HL-60 (cell line): ENCODE results near the gene GNG7.

ENCODE experiments used
- DNase-seq, 2 experiments: peaks; one replicate each; pipeline ENCODE4 v3.0.0-alpha.2; 2010 to 2020; ENCODE audit warnings: low read depth in 1 of 2, low spot score in 1 of 2
- H3K27ac ChIP-seq: fragments of 250-450 bp; sonication (Bioruptor Pico); replicated peaks from 2 replicates; pipeline ENCODE4 v1.5.1; 2020; ENCODE audit warnings: mild to moderate bottlenecking, moderate library complexity
- H3K27me3 ChIP-seq: fragments of 250-450 bp; sonication (Bioruptor Pico); 2 replicates; pipeline ENCODE4 v1.5.1; 2021; ENCODE audit warnings: mild to moderate bottlenecking, moderate library complexity; ENCODE audit not compliant: insufficient read depth, poor library complexity, severe bottlenecking
- H3K4me3 ChIP-seq: replicated peaks from 2 replicates; pipeline ENCODE4 v1.5.1; 2011; ENCODE audit warnings: mild to moderate bottlenecking, control low read depth, low read length; ENCODE audit not compliant: insufficient read depth
- GABPA ChIP-seq: IDR thresholded peaks from 2 replicates; pipeline ENCODE4 v1.6.1; 2012; ENCODE audit warnings: low read depth
- POLR2AphosphoS5 ChIP-seq: IDR thresholded peaks from 2 replicates; pipeline ENCODE4 v1.6.1; 2012; ENCODE audit warnings: low read depth
- SPI1 ChIP-seq: IDR thresholded peaks from 2 replicates; pipeline ENCODE4 v1.6.1; 2012; ENCODE audit warnings: low read depth, mild to moderate bottlenecking, borderline replicate concordance
- TF ChIP-seq, protein P1 (sequence below): IDR thresholded peaks from one replicate; pipeline ENCODE4 v1.5.1; 2011; ENCODE audit warnings: low read length, control low read depth, inconsistent platforms; ENCODE audit not compliant: insufficient read depth
- TF ChIP-seq, protein P2 (sequence below): IDR thresholded peaks from 2 replicates; pipeline ENCODE4 v1.6.1; 2012; ENCODE audit warnings: low read depth; ENCODE audit not compliant: insufficient replicate concordance

GNG7 gene

DNA sequence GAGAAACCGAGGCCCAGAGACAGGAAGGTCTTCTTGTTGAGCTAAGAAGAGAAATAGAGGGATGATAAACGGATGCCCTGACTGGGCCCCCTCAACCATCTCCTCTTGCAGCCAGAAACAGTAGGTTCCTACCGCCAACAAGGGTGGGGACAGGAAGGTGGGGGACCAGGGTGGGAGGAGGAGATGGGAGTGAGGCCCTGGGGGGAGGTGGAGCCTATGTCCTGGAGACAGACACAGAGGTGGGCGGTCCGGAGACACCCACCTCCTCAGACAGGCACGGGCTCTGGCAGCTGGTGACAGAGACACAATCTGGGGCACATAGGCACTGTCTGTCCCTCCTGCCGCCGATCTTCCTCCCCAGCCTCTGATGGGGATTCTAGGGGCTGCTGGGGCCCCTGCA is 209.6 kb downstream of the GNG7 start:
- no peak overlapping the region for H3K27ac ChIP-seq

DNA sequence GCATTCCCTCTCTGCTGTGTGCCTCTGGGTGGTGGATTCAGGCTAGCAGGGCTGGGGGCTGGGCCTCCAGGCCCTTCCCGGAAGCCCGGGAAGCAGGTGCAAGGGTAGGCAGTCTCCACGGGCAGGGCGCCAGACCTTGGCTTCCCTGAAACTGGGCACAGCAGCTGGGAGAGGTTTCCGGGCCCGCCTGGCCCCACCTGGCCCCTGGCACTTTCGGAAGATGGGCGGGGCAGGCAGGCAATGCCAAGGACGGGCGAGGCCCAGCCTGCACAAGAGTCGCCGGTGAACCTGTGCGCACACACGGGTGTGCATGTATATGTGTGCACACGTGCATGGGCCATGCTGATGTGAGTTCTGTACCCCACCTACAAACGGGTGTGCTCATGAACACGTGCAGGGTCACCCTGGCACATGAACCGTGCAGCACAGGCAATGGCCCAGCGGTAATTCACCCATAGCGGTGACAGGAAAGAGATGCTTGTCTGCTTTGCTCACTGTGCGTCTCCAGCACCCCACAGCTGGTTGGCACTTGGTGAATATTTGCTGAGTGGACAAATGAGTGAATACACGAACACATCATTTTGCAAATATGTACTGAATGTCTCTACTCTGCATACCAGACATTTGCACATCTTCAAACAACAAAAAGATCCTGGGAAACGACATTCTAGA is 211.2 kb downstream of the GNG7 start:
- Histone ChIP-seq H3K27ac (no peak overlapping the region), H3K27me3 (peaks cover 10% of the 10 kb centered on the region)
- no peak for DNase-seq

More for the DNA sequence above, 209.6 kb downstream of the GNG7 start:
- TF ChIP-seq, protein P1, sequence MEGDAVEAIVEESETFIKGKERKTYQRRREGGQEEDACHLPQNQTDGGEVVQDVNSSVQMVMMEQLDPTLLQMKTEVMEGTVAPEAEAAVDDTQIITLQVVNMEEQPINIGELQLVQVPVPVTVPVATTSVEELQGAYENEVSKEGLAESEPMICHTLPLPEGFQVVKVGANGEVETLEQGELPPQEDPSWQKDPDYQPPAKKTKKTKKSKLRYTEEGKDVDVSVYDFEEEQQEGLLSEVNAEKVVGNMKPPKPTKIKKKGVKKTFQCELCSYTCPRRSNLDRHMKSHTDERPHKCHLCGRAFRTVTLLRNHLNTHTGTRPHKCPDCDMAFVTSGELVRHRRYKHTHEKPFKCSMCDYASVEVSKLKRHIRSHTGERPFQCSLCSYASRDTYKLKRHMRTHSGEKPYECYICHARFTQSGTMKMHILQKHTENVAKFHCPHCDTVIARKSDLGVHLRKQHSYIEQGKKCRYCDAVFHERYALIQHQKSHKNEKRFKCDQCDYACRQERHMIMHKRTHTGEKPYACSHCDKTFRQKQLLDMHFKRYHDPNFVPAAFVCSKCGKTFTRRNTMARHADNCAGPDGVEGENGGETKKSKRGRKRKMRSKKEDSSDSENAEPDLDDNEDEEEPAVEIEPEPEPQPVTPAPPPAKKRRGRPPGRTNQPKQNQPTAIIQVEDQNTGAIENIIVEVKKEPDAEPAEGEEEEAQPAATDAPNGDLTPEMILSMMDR: no peak
- TF ChIP-seq, protein P2, sequence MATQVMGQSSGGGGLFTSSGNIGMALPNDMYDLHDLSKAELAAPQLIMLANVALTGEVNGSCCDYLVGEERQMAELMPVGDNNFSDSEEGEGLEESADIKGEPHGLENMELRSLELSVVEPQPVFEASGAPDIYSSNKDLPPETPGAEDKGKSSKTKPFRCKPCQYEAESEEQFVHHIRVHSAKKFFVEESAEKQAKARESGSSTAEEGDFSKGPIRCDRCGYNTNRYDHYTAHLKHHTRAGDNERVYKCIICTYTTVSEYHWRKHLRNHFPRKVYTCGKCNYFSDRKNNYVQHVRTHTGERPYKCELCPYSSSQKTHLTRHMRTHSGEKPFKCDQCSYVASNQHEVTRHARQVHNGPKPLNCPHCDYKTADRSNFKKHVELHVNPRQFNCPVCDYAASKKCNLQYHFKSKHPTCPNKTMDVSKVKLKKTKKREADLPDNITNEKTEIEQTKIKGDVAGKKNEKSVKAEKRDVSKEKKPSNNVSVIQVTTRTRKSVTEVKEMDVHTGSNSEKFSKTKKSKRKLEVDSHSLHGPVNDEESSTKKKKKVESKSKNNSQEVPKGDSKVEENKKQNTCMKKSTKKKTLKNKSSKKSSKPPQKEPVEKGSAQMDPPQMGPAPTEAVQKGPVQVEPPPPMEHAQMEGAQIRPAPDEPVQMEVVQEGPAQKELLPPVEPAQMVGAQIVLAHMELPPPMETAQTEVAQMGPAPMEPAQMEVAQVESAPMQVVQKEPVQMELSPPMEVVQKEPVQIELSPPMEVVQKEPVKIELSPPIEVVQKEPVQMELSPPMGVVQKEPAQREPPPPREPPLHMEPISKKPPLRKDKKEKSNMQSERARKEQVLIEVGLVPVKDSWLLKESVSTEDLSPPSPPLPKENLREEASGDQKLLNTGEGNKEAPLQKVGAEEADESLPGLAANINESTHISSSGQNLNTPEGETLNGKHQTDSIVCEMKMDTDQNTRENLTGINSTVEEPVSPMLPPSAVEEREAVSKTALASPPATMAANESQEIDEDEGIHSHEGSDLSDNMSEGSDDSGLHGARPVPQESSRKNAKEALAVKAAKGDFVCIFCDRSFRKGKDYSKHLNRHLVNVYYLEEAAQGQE: no peak
- TF ChIP-seq GABPA (no peak), POLR2AphosphoS5 (no peak), SPI1 (no peak)
- no peak for DNase-seq
- peaks cover 10% of the 10 kb centered on the region for H3K27me3 ChIP-seq
- no peak overlapping the region for H3K4me3 ChIP-seq

DNA sequence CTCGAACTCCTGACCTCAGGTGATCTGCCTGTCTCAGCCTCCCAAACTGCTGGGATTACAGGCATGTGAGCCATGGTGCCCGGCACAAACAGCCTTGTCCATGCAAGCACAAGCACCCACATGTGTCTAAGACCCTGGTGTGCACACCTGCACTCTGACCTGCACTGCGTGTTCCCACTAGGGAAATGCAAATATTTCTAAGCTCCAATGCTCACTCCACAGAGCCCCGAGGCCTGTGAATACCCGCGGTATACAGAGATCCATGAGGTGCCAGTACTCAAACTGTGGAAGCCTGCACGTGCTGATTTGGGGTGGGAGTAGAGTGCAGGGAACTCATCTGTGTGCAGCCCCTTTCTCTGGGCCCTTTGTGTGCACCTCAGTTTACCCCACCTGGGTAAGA is 211.8 kb downstream of the GNG7 start:
- TF ChIP-seq, protein P1: no peak
- no peak for TF ChIP-seq SPI1
- no peak for TF ChIP-seq GABPA
- no peak for TF ChIP-seq POLR2AphosphoS5
- TF ChIP-seq, protein P2: no peak
- Histone ChIP-seq H3K4me3 (no peak overlapping the region), H3K27me3 (peaks cover 10% of the 10 kb centered on the region), H3K27ac (no peak overlapping the region)
- no peak for DNase-seq

More for the DNA sequence above, 211.2 kb downstream of the GNG7 start:
- TF ChIP-seq GABPA (no peak), POLR2AphosphoS5 (0 out of 2 replicates have a peak, but pooled peaks have one; percentile 25)
- no peak overlapping the region for H3K4me3 ChIP-seq

DNA sequence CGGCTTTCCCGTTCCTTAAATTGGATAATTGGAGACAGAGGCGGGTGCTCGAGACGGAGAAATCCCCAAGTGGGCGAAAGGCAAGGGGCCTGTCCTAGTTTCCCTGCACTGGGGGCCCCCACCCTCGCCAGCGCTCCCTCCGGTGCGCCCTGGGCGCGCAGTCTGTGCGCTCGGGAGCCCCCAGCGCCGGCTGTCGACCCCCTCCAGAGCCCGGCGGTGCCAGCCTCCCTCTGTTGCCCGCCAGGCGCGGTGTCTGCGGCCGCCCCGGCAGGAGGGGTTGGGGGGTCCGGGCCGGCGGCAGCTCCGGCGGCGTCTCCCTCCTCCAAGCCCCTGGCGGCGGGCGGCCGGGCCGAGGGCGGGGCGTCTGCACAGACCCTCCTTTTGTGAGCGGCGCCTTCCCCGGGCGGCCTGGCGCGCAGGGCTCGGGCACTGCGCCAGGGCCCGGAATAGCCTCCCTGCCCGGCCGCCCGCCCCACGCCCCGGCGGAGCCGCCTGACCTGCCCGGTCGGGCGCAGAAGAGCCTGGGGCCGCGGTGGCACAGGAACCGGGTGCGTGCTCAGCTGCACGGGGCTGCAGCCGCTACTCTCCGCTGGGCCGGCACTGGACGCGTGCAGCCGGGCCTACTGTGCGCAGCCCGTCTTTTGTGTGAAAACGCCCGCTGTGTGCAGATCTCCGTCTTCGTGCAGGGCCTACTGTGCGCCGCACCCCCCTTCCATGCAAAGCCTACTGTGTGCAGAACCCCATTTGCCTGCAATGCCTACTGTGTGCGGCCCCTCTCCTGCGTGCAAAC is 213.4 kb downstream of the GNG7 start:
- H3K4me3 ChIP-seq: no peak overlapping the region
- no peak overlapping the region for H3K27ac ChIP-seq
- peaks cover 10% of the 10 kb centered on the region for H3K27me3 ChIP-seq
- TF ChIP-seq, protein P1: no peak
- TF ChIP-seq GABPA (no peak), POLR2AphosphoS5 (no peak), SPI1 (no peak)
- TF ChIP-seq, protein P2: no peak
- DNase-seq: peak in 1 of 2 experiments; percentile 43
